Stimulated activated CD4-positive, alpha-beta T cell treated with anti-CD3 and anti-CD28 coated beads, Interleukin-15, amount 100 ng/mL, for 48 hours (primary cell): ENCODE data around the gene KRTAP9-7.
A peak's percentile ranks its signal among the peaks of the same experiment; 100 is the strongest.

Experiments
- DNase-seq, 2 donors: peaks; one replicate each; pipeline ENCODE4 v3.0.0-alpha.2; 2020; ENCODE audit warnings: low read depth in 2 of 2

KRTAP9-7 gene

DNA sequence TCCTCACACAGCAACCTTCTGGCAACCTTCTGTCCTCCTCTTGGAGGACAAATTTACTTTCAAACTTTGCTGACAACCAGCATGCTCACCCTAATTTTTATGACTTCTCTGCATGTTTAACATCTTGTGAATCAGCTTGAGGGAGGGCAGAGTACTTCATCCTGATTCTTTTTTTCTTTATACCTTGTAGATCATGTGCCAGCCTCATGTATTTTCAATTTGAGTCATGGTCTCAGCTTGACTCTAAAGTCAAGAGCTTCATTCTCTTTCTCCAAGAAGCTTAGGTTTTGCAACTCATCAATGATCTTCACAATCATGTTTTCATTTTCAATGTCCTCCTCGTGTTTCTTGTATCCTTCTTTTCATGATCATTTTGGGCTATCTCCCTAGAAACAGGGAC lies 3.6 kb upstream of the KRTAP9-7 start:
- DNase-seq = no peak

DNA sequence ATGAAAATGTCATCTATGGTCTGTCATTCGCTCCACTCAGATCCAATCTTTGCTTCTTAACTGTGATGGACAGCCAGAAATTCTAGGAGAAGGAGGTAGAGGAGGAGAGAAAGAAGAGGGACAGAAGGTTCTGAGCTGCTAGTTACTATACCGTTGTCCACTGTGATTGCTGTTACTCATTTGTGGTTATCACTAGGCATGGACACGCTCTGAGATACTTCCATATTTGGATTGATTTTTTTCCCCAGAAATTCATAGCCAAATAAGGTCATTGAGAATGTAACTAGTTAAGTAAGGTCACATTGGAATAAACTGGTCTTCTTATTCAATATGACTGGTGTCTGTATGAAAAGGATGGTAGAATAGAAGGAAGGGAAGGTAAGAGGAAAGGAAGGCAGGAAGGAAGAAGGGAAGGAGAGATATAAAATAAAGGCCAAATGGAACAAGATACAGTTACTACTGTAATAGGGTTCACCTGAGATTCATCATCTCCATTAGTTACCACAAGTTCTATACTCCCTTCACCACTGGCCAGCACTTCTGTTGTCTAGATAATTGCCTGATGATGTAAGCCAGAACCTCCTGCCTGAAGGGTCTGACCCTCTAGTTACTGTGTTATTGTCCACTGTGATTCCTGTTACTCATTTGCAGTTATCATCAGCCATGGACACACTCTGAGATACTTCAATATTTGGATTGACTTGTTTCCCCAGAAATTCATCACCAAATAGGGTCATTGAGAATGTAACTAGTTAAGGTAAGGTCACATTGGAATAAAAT lies 2.9 kb downstream of the KRTAP9-7 start:
- no peak for DNase-seq

DNA sequence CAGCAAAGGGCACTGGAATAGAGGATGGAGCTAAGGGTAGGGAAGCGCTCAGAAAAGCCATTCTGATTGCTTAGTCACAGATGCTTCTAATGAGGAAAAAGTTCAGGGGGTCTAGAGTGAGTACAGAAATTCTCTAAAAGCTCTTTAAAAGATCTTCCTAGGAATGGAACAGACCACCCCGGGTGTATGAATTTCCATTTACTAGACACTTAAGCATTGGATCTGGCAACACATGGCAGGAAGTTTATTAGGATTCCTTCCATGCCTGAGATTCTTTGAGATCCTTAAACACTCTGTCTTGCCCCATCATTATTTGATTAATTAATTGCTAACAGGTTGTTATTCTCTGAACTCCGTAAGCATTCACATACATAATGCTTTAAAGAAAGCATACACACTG lies 8.5 kb downstream of the KRTAP9-7 start:
- DNase-seq = no peak

DNA sequence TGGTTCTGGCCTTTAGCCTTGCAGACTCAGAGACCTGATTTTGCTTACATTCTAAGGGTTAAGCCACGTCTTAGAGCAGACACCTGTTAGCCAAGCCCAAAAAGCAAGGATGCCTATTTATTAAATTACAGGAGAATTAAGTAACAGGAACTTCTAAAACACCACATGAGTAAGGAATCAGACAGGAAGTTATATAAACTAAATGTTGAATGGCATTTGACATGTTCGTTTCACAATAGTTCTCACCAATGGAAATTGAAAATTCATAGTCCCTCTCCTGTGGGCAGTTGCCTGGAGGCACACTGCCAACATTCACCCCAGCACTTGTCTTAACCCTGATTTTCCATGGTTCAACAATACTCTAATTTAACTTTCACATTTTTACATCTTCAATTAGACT lies 9.0 kb downstream of the KRTAP9-7 start:
- no peak for DNase-seq

DNA sequence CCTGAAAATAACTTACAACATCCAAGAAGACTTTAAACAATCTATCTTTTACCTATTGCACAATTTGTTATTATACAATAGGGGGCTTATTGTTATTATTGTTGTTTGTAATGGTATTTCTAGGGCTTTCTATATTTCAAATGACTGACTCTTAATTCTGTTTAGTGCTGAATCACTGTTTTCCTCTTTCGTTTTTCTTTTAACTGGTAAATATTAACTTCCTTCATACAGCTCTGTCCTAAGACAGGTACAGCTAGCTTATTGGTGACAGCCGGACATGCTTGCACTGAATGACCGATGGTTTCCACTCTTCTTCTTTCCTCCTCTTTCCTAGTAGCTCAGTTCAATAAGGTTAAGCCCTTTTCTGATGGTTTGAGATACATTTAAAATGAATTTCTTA lies 11.6 kb downstream of the KRTAP9-7 start:
- DNase-seq = no peak

DNA sequence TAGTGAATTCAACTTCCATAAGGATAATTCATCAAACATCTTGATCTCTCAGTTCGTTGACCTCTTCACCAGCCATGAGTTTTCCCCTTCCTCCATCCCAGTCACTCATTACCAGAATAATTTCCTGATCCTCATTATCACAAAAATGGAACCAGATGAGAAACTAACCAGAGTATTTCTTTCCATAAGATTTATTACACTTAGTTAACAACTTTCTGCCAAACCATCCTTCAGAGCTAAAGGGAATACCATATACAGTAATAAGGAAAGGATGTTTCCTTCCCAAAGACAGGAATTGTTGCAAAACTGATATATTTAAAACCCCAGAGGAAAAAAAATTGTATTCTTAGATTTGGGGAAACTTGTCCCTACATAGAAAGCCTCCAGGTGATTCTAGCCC lies 18.5 kb downstream of the KRTAP9-7 start:
- no peak for DNase-seq

DNA sequence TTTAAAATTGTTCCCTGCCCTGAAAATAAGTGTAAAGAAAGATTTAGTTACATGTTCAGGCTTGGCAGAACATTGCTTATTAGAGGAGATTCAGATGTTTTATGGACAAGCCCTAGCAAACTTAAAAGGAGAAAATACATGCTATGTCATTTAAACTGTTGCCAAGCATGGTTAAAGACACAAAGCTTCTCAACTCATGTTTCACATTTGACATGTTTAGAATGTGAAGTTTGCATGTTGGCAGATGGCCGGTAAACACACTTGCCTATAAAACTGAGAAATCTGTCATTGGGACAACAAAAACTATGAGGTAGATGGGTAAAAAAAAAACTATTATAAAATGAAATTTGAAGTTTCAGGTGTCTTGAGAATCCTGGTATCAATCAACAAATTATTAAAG lies 21.3 kb downstream of the KRTAP9-7 start:
- DNase-seq = no peak

DNA sequence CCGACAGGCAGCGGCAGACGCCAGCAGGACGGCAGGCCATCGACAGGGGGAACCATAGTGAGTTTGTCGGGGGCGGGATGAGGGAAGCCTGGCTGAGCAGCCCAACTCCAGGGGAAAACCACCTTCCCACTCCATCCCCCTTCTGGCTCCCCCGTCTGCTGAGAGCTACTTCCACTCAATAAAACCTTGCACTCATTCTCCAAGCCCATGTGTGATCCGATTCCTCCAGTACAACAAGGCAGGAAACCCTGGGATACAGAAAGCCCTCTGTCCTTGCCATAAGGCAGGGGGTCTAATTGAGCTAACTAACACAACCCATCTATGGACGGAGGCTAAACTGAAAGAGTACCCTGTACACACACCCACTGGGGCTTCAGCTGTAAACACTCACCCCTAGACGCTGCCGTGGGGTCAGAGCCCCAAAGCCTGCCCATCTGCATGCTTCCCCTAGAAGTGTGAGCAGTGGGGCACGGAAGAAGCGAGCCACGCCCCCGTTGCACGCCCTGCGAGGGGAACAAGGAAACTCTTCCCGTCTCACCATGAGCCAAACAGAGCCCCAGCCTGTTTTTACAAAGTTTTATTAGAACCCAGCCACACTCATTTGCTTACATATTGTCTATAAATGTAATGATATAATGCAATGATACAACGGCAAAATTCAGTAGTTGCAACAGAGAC lies 23.1 kb downstream of the KRTAP9-7 start:
- DNase-seq = no peak

DNA sequence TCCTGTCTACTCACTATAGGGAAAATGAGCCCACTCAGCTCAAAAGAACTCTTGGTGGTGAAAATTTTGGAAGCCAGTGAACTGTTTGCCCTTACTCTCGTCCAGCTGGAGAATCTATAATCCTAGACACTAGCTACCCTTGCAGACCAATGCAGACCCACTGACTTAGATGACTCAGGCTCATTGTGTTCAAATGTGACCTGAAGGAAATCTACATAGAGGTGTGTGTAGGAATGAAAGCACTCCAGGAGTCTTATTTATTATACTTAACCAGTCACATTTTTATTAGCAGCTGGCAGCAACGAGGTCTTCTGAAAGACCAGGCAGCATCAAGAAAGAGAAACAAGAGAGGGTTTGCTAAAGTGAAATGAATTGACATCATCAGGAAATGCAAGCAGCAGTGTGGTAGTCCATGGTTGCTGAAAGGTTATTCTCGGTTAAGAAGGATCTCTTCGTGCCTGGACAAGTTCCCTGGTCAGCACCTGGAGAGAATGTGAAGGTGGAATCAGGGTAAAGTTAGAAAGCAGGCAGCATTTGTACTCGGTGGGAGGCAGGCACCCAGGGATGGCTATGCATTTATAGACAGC lies 25.8 kb downstream of the KRTAP9-7 start:
- no peak for DNase-seq

DNA sequence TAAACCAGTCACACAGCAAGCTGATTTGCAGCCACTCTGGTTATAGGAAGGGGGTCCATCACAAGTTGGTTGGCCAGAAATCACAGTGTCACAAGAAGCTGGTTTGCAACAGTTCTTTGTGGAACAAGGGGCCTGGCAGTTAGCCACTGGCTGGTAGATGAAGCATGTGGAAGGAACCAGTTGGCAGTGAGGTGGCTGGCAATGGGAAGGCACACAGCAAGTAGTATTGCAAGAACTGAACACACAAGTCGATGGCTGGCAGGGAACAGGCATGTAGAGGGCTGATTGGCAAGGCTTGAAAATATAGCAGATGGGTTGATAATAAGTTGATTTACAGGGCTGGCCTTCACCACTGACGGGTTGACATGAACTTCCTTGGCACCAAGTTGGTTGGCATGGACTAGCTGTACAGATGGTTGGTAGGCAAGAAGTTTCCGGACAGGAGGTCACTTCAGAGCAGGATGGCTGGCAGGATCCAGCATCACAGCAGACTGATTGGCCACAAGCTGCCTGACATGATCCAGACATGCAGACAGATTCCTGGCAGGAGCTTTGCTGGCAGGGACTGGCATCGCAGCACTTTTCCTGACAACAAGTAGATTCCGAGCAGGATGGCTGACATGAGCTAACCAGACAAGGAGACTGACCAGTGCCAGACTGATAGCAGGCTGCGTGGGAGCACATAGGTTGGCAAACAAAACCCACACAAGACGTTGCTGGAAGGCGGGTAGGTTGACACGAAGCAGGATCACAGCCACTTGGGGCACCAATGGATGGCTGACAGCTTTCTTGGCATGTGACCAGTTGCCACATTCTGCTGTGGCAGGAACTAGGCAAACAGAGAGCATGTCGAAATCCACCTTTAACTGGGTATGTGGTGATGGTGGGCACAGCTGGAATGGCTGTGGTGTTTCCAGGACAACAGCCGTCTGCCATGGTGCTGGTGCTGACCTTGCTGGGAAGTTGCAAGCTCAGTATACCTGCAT lies 26.7 kb downstream of the KRTAP9-7 start, which contains the start of gene KRTAP29-1:
KRTAP29-1 (minus strand) TSS at position 936 of the 986 bp plus-strand sequence; CDS start at position 936, 0 bp downstream.
- DNase-seq = no peak

DNA sequence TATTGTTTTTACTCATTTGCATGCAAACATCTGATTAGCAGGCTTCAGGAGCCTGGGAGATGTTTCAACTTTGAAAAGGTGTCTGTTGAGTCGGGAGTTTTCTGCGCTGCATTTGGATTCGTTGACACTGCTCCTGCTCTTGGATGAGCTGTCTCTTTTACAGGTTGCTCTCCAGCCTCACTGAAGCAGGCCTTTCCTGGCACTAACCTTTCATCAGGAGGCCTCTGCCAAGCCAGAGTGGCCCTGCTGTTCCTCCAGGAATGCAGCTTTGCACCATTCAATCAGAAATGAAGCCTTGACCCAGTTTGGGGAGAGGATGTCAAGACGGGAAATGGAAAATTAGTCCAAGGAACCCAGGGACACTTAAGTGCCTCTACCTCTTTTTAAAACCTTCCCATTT lies 27.5 kb downstream of the KRTAP9-7 start:
- no peak for DNase-seq

DNA sequence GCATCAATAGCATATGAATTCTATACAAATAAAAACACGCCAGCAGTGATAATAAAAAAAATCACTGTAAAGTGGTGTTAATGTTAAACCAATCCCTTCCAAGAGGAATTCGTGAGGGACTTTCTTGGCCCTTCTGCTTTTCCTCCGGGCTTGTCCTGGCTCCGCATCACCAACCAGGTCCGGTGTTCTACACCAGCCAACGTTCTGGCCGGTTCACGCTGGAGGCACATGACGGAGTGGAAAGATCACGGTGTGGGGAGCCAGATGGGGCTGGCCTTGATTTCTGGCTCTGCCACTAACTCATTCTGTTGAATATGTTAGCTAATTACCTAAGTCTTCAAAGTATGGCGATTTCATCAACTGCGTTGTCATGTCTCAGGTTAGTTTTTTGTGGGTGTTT lies 28.6 kb downstream of the KRTAP9-7 start:
- DNase-seq = no peak

DNA sequence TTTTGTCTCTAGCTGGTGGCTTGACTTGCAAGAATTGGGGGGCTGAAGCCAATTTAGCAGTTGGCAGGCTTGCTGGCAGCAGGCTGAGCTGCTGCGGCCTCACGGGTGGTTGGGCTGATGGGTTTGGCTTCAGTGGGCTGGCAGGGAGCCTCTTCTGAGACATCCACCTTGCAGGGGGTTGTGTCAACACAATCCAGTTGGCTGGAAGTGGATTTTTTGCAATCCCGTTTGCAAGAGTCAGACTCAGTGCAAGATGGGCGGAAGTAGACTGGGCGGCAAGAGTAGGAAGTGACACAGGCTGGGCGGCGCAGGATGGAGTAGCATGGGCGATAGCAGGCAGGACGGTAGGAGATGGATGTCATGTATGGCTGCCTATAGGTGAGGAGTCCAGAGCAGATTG lies 32.1 kb downstream of the KRTAP9-7 start:
- DNase-seq = no peak

DNA sequence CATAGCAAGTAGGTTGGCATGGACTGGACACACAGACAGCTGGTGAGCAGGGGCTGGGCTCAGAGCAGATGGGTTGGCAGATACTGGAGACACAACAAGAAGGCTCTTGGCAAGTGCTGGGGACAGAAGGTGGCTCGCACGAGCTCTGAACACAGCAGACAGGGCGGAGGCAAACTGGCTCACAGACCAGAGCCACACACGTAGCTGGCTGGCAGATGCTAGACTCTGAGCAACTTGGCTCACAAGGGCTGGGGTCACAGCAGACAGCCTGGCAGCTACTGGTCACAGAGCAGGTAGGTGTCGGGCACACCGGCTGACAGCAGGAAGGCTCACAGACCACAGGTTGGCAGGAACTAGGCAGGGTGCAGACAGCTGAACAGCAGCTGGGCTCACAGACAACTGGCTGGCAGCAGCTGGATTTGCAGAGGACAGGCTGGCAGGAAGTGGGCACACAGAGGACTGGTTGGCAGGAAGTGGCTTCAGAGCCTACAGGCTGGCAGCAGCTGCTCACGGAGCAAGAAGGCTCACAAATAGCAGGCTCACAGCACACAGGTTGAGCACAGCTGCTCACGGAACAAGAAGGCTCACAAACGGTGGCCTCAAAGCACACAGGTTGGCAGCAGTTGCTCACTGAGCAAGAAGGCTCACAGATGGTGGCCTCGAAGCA lies 32.9 kb downstream of the KRTAP9-7 start:
- DNase-seq = peak; percentile 25 to 34

DNA sequence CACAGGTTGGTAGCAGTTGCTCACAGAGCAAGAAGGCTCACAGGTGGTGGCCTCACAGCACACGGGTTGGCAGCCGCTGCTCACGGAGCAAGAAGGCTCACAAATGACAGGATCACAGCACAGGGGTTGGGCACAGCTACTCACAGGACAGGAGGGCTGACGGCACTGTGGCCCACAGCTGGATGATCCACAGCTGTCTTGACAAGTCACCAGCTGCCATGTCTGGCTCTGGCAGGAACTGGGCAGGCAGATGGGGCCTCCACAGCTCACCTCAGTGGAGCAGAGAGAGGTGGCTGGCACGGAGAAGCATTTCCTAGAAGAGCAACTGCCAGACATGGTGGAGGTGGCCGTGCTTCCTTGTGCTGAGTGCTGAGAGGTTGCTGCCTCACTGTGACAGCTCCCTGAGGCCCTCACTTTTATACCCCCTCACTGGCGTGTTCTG lies 33.4 kb downstream of the KRTAP9-7 start, which contains the start of gene KRTAP16-1:
KRTAP16-1 (minus strand) TSS at position 392 of the 442 bp plus-strand sequence; CDS start at position 336, 56 bp downstream.
- peak in 1 of 2 donors; percentile 16 for DNase-seq

DNA sequence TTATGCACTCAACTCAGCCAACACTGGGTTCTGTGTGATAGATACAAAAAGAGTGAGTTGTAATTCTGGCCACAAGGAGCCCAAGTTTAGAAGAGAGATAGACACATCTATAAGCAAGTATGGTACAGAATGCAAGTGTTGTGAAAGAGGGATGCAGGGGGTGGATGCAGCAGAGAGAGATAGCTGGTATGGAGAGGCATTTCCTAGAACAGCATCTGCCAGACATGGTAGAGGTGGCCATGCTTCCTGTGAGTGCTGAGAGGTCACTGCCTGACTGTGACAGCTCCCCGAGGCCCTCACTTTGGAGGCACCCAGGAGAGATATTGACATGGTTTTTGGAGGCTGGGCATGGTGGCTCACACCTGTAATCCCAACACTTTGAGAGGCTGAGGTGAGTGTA lies 35.6 kb downstream of the KRTAP9-7 start:
- no peak for DNase-seq

DNA sequence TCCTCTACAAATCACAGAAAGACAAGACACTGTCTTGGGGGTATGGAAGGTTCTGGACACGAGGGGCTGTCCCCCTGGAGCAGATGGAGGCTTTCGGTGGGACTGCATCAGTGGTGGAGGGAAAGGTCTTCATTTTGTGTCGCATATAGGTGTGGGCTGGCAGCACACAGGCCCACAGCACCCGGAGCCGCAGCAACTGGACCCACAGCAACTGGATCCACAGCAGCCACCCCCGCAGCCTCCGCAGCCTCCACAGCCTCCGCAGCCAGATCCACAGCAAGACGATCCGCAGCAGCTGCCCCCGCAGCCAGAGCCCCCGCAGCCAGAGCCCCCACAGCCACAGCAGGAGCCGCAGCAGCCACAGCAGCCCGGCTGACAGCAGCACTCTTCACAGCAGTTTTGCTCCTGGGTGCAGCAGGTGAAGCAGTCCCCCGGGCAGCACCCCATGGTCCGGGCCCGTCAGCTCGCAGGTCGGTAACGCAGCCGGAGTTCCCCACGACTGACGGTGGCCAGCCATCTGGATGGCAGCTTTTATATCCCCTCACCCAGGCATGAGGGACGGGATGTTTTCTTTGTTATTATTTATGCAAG lies 39.8 kb downstream of the KRTAP9-7 start, which contains the start of gene KRTAP17-1:
KRTAP17-1 (minus strand) TSS at position 507 of the 591 bp plus-strand sequence; CDS start at position 447, 60 bp downstream.
- DNase-seq = no peak

DNA sequence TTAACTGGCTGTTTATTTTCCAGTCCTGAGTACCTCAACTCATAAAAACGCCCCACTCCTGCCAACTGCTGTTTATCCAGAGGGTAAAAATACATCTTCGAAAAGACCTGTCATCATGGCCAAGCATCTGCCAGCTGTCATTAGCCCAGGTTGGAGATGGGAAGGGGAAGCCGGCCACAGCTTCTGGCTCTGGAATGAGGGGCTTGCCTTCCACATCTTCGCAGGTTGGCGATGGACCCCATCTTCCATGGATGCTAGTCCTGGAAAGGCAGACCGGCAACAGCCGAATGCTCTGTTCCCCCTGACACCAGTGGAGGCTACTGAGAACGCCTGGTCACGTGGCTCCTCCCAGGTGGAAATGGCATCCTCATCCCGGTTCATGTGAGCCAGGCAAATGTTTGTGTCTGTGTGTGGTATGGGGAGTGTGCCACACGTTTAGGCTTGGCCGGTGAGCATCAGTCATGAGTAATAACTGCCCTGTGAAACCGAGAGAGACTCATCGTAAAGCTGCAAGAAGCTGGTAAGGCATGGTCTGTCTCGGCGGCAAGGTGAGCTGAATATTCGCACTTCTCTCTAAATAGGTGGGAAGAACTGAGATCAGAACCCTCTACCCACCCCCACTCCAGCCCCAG lies 40.4 kb downstream of the KRTAP9-7 start:
- no peak for DNase-seq

DNA sequence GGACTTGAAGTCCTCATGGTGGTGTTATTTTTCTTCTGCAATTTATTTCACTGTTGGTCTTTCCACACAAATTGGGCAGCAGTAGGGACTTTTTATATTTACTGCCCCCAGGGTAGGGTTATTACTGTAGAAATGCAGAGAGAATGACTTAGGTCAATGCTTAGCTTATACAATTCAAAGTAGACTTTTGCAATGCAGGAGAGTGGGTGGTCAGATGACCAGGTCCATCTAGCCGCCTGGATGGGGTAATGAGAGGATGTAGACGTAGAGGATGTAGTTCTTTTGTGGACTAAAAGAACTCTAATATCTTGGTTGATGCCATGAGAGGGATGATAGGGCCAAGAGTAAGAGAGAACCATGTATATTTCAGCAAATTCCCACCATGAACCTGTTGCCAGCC lies 42.7 kb downstream of the KRTAP9-7 start:
- DNase-seq = no peak
